VCaP (cell line): Measurements from ENCODE around the gene PEX6.
A peak's percentile ranks its signal among the peaks of the same experiment; 100 is the strongest.

Experiments
- H3K27ac ChIP-seq: fragments of 450-650 bp; 2 replicates; pipeline ENCODE4 v1.5.1; 2017
- TF ChIP-seq, protein P1 (sequence below): fragments of 450-650 bp; conservative IDR thresholded peaks from 2 replicates; pipeline ENCODE4 v1.5.1; 2017; ENCODE audit warnings: mild to moderate bottlenecking, moderate library complexity

PEX6 gene

DNA sequence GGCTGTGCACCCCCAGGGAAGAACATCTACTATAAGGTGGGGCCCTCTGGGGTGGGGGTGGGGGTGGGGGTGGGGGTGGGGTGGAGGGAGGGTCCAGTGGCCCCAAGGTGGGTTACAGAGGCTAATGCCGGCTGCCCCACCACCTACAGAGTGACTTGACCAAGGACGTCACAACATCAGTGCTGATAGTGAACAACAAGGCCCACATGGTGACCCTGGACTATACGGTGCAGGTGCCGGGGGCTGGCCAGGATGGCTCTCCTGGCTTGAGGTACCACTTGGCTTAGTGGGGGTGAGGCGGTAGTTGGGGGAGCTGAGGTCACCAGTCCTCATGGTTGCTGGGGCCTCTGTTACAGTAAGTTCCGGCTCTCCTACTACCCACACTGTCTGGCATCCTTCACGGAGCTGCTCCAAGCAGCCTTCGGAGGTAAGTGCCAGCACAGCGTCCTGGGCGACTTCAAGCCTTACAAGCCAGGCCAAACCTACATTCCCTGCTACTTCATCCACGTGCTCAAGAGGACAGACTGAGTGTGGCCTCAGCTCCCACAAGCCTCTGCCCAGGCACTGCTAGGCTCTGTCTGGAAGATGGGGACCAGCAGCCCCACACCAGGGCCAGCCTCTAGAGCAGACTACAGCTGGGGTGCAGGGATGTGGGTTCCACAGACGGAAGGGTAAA is 15.7 kb downstream of the PEX6 start:
- TF ChIP-seq, protein P1, sequence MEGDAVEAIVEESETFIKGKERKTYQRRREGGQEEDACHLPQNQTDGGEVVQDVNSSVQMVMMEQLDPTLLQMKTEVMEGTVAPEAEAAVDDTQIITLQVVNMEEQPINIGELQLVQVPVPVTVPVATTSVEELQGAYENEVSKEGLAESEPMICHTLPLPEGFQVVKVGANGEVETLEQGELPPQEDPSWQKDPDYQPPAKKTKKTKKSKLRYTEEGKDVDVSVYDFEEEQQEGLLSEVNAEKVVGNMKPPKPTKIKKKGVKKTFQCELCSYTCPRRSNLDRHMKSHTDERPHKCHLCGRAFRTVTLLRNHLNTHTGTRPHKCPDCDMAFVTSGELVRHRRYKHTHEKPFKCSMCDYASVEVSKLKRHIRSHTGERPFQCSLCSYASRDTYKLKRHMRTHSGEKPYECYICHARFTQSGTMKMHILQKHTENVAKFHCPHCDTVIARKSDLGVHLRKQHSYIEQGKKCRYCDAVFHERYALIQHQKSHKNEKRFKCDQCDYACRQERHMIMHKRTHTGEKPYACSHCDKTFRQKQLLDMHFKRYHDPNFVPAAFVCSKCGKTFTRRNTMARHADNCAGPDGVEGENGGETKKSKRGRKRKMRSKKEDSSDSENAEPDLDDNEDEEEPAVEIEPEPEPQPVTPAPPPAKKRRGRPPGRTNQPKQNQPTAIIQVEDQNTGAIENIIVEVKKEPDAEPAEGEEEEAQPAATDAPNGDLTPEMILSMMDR = no peak
- no peak overlapping the region for H3K27ac ChIP-seq

DNA sequence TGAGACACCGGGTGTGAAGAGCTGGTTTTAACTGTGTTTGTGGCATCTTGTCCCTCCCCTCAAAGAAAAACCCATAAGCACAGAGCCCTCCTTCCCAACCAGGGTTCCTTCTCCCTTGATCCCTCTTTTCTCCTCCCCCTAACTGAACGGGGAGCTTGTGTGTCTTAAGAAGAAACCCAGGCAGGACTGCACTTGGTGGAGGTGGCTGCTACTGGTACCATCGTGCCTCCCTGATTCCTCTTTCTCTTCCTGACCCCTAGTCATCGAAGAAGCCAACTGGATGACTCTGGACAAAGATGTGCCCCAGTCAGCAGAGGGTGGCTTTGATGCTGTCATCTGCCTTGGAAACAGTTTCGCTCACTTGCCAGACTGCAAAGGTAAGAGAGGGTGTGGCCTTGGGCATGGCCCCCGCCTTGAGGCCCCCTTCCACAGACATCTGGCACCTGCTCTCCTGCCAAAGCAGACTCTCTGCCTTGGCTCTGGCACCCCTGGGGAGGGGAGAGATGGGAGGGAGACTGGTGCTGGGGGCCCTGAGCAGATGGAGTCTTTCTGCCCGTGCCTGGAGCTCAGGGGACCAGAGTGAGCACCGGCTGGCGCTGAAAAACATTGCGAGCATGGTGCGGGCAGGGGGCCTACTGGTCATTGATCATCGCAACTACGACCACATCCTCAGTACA is 16.3 kb downstream of the PEX6 start:
- no peak overlapping the region for H3K27ac ChIP-seq
- TF ChIP-seq, protein P1 = no peak

DNA sequence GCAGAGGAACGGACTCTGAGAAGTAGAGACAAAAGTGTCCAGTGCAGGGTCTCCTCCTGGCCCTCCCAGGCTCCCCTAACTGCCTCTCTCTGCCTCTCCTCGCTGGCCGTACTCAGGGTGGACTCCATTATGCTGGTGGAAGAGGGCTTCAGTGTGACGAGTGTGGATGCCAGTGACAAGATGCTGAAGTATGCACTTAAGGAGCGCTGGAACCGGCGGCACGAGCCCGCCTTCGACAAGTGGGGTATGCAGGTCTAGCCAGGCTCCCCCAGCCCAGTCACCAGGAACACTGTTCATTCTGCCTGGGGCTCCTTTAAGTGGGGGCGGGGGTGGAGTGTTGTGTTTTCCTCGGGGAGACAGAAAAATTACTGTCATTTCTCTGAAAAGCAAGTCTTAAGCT is 16.9 kb downstream of the PEX6 start:
- H3K27ac ChIP-seq = no peak overlapping the region
- TF ChIP-seq, protein P1 = no peak

DNA sequence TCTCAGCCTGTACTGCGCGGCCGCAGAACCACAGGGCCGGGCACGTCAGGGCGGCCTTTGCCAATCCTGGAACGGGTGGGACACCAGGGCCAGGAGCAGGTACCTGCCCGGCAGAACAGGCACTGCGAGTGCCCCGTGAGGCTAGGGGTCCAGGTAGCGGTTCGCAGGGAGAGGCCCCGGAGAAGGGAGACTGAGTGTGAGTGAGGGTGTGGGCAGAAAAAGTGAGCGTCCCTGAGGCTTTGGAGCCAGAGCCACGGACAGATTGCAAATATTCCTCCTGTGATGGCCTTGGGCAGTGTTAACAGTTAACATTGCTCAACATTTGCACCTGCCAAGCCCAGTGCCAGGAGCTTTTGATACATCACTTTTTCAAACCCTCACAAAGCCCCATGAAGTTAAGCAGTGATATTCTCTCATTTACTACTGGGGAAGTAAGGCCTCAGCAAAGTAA is 17.9 kb downstream of the PEX6 start:
- H3K27ac ChIP-seq = peak overlapping the region; percentile 78
- TF ChIP-seq, protein P1 = no peak

DNA sequence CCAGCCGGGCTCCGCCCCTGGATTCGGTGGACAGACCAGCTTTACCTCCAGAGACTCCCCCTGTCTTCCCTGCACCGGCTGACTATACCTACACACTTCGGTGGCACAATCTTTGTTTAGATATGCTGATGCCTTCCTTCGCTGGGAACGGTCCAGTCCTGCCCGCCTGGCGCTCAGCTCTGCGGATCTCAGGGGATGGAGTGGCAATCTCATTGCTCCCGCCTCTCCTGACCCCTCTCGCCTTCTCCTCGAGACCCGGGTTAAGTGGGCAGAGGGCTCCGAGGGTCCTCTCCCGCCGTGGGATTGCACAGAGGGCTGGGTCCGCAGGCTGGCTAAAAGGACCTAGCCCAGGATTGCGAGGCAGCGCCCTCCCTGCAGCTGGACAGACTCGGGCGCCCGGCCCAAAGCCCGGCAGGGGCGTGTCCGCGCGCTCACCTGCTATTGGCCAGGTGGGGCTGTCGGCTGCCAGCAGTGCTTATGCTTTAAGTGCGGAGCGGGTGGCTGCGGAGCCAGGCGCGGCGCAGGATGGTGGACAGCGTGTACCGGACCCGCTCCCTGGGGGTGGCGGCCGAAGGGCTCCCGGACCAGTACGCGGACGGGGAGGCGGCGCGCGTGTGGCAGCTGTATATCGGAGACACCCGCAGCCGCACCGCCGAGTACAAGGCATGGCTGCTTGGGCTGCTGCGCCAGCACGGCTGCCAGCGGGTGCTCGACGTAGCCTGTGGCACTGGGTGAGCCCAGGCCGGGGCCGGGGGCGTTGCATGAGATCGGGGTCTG is 18.6 kb downstream of the PEX6 start, which contains the start of gene GNMT:
GNMT (plus strand) TSS at position 512 of the 777 bp plus-strand sequence; CDS start at position 526, 14 bp downstream.
- H3K27ac ChIP-seq = peak within 1 kb of the TSS; percentile 78

DNA sequence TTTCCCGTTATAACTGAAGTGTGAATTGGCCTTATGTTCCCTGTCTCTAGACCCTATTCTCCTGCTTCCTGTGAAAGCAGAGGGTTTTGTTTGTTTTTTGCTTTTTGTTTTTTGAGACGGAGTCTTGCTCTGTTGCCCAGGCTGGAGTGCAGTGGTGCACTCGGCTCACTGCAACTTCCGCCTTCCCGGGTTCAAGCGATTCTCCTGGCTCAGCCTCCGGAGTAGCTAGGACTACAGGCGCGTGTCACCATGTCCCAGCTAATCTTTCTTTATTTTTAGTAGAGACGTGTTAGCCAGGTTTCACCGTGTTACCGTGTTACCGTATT is 19.1 kb downstream of the PEX6 start:
- TF ChIP-seq, protein P1 = no peak
- peak overlapping the region; percentile 78 for H3K27ac ChIP-seq

More for the DNA sequence above, 18.6 kb downstream of the PEX6 start, which contains the start of gene GNMT:
- TF ChIP-seq, protein P1 = 0 out of 2 replicates have a peak, but pooled peaks have one; percentile 6

DNA sequence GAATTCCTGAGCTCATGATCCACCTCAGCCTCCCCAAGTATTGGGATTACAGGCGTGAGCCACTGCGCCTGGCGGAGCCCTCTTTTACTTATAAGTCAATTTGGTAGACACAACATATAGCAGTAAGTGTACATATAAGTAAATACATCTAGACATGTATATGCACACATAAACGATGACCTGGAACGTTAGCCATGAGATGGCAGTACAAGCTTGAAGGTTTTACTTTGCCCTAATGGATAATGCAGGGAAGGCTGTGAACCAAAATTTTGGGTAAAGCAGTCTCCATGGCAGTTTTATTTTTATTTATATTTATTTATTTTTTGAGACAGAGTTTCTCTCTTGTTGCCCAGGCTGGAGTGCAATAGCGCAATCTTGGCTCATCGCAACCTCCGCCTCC is 20.9 kb downstream of the PEX6 start:
- no peak overlapping the region for H3K27ac ChIP-seq
- TF ChIP-seq, protein P1 = no peak

DNA sequence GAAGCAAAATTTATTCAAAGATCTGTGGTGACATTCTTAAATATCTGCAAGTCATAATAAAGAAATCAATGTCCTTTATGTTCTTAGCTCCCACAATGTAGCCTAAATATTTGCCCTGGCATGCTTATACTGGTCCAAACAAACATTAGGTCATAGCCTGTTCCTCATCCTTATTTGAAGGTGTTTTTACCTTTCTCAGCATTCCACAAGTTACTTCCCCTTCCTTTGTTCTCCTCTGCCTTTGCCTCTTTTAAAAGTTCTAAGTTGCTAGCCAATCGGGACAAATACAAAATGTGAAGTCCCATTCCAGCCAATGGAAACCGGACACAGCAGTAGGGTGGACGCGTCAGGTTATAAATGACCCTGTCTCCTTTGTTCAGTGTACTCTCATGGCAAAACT is 24.6 kb downstream of the PEX6 start:
- peak overlapping the region; percentile 44 for H3K27ac ChIP-seq
